ENCODE results near the gene SPINK8.

DNA sequence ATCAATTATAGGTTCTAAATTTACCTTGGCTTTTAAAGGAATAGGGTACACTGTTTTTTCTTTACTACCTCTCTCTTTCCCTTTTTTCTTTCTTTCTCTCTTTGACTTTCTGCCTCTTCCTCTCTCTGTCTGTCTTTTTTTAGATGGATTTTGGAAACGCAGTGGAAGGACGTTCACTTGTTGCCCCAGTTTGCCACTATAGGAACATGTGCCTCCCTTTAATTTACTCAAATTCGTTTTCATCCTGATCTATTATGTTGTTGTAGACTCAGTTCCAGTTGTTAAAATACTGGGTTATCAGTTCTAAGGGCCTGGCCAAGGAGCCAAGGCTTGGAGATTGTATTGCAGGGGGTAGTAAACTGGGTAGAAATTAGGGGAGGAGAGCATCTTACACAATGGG is 1.1 kb upstream of the SPINK8 start:
- TF ChIP-seq, protein P1, sequence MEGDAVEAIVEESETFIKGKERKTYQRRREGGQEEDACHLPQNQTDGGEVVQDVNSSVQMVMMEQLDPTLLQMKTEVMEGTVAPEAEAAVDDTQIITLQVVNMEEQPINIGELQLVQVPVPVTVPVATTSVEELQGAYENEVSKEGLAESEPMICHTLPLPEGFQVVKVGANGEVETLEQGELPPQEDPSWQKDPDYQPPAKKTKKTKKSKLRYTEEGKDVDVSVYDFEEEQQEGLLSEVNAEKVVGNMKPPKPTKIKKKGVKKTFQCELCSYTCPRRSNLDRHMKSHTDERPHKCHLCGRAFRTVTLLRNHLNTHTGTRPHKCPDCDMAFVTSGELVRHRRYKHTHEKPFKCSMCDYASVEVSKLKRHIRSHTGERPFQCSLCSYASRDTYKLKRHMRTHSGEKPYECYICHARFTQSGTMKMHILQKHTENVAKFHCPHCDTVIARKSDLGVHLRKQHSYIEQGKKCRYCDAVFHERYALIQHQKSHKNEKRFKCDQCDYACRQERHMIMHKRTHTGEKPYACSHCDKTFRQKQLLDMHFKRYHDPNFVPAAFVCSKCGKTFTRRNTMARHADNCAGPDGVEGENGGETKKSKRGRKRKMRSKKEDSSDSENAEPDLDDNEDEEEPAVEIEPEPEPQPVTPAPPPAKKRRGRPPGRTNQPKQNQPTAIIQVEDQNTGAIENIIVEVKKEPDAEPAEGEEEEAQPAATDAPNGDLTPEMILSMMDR (tag by site-specific recombination; IDR thresholded peaks at IDR 0.05): no peak
- TF ChIP-seq, protein P2, sequence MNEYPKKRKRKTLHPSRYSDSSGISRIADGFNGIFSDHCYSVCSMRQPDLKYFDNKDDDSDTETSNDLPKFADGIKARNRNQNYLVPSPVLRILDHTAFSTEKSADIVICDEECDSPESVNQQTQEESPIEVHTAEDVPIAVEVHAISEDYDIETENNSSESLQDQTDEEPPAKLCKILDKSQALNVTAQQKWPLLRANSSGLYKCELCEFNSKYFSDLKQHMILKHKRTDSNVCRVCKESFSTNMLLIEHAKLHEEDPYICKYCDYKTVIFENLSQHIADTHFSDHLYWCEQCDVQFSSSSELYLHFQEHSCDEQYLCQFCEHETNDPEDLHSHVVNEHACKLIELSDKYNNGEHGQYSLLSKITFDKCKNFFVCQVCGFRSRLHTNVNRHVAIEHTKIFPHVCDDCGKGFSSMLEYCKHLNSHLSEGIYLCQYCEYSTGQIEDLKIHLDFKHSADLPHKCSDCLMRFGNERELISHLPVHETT (tag by site-specific recombination; IDR thresholded peaks at IDR 0.05): no peak
- TF ChIP-seq ZNF335 (tag by site-specific recombination; conservative IDR thresholded peaks at IDR 0.05) (no peak), ZNF23 (tag by site-specific recombination; IDR thresholded peaks at IDR 0.05; ENCODE audit: borderline replicate concordance) (no peak), ZNF677 (tag by site-specific recombination; IDR thresholded peaks at IDR 0.05) (no peak), ZNF654 (tag by site-specific recombination; IDR thresholded peaks at IDR 0.05; ENCODE audit: low read depth) (no peak), TCF7L2 (IDR thresholded peaks at IDR 0.05; ENCODE audit: borderline replicate concordance, low read depth, low read length) (no peak), SP3 (tag by site-specific recombination; IDR thresholded peaks at IDR 0.05) (no peak)
- TF ChIP-seq, protein P3, sequence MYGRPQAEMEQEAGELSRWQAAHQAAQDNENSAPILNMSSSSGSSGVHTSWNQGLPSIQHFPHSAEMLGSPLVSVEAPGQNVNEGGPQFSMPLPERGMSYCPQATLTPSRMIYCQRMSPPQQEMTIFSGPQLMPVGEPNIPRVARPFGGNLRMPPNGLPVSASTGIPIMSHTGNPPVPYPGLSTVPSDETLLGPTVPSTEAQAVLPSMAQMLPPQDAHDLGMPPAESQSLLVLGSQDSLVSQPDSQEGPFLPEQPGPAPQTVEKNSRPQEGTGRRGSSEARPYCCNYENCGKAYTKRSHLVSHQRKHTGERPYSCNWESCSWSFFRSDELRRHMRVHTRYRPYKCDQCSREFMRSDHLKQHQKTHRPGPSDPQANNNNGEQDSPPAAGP (tag by site-specific recombination; IDR thresholded peaks at IDR 0.05): no peak
- TF ChIP-seq, protein P4, sequence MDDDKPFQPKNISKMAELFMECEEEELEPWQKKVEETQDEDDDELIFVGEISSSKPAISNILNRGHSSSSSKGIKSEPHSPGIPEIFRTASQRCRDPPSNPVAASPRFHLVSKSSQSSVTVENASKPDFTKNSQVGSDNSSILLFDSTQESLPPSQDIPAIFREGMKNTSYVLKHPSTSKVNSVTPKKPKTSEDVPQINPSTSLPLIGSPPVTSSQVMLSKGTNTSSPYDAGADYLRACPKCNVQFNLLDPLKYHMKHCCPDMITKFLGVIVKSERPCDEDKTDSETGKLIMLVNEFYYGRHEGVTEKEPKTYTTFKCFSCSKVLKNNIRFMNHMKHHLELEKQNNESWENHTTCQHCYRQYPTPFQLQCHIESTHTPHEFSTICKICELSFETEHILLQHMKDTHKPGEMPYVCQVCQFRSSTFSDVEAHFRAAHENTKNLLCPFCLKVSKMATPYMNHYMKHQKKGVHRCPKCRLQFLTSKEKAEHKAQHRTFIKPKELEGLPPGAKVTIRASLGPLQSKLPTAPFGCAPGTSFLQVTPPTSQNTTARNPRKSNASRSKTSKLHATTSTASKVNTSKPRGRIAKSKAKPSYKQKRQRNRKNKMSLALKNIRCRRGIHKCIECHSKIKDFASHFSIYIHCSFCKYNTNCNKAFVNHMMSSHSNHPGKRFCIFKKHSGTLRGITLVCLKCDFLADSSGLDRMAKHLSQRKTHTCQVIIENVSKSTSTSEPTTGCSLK (tag by site-specific recombination; IDR thresholded peaks at IDR 0.05): no peak

Data from HEK293 (cell line).